Skin epidermis (tissue), 12 donors: ENCODE measurements around the gene TCEA2.
"Not testable (repeated sequence)": the region's sequence is repeated elsewhere in the genome, so short reads cannot be mapped to it uniquely, and the experiment has no call there.

Experiments used
- H3K27ac ChIP-seq, 21 experiments: fragments of 200-600 bp; sonication (generic) in 11 of 21; one replicate each; pipeline ENCODE4 v1.5.0; 2020; ENCODE audit warnings: mild to moderate bottlenecking in 3 of 21, inconsistent platforms in 2 of 21, moderate library complexity in 2 of 21
- H3K4me3 ChIP-seq, 7 experiments: fragments of 200-600 bp; sonication (generic) in 2 of 7; one replicate each; pipeline ENCODE4 v1.5.0; 2020; ENCODE audit warnings: inconsistent platforms in 2 of 7, mild to moderate bottlenecking in 2 of 7, moderate library complexity in 1 of 7

The TCEA2 gene

DNA sequence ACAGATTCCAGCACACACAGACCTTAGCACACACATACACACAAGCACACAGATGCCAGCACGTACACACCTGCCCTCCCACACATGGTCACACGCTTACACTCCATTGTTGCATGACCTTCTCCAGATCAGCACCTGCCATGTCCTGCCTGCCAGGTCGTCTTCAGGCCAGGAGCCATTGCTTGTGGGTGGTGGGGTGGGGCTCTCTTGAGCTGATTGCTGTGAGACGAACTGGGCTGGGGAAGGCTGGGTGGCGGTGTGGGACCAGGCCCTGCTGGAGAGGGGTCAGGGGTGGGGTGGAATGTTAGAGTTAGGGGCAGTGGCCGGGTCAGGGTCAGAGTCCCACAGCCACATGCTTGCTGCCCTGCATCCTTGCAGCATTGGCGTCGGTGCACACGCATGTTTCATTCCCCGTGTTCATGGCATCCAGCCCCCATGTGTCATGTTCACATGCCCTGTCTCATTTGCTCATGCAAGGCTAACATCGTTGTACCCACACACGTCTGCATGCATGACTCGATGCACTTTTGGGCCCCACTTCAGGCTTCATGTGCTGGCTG is 50.9 kb downstream of the TCEA2 start:
- H3K4me3 ChIP-seq = no peak overlapping the region
- H3K27ac ChIP-seq = no peak overlapping the region

GRCh38 chr20:64114356-64114971 is 51.5 kb downstream of the TCEA2 start:
- H3K4me3 ChIP-seq = no peak overlapping the region
- H3K27ac ChIP-seq = no peak overlapping the region

DNA sequence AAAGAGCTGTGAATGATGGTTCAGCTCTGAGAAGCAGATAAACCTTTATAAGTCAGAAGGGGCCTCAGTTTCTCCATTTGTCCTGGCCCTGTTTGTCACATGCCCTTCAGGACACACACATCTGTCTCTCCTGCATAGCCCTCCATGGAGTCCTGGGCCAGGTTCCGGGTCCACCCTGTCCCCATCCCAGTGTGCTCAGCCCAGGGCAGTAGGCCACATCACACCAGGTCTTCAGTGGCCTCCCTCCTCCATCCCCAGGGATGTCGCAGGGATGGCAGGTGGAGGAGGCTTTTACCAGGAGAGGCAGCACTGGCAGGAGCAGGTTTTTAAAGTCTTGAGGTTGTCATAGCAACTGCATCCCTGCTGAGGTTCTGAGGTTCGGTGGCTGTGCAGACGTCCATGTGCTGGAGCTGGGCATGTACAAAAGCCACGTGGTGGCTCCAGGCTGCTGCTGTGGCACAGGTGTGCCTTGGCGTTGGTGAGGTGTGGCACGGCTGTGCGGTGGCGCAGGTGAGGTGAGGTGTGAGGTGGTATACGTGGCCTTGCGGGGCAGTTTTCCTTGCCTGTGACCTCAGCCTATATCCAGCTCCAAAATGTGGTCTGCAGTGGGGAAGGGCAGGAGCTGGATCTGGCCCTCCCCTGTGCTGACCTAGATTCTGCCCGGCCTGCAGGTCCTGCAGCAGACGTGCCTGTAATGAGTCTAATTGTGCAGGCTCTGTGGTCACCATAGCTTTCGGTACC is 52.3 kb downstream of the TCEA2 start:
- H3K27ac ChIP-seq = no peak overlapping the region
- H3K4me3 ChIP-seq = no peak overlapping the region

GRCh38 chr20:64116016-64116415 is 53.0 kb downstream of the TCEA2 start:
- no peak overlapping the region for H3K27ac ChIP-seq
- no peak overlapping the region for H3K4me3 ChIP-seq

DNA sequence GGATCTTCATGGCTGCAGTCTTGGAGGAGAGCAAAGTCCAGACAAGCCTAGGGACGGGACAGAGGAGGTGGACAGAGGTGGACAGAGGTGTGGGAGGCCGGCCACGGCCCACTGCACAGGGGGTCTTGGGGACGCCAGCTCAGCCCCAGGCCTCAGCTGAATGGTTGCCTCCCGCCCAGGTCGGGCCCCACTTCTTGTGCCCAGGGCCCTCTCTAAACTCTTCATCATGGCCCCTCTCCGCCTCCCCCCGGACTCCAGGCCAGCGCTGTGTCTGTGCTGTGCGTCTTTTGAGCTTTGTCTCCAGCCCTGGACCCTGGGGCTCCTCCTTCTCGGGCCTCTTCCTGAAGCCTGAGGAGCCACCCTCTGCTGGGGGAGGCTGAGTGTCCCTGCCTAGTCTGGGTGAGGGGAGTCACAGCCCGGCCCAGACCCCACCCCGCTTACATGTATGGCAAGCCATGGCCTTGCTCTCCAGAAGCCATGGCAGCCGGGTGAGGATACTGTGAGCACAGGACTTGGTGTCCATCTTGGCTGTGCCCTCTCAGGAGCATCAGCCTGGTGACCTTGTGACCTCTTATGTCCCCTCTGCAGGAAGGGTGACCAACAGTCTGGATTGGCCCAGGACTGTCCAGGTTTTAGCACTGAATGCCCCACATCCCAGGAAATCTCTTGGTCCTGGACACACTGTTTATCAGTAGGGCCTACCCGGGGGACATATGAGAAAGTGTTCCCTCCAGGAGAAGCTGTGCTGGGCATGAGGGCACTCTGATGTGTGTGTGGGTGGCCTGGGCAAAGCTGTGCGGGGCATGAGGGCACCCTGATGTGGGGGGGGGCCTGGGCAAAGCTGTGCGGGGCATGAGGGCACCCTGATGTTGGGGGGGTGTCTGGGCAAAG is 53.8 kb downstream of the TCEA2 start:
- H3K27ac ChIP-seq = no peak overlapping the region
- no peak overlapping the region for H3K4me3 ChIP-seq

GRCh38 chr20:64117432-64117777 is 54.4 kb downstream of the TCEA2 start:
- H3K4me3 ChIP-seq, H3K27ac ChIP-seq: not testable (repeated sequence)

- Histone ChIP-seq H3K27ac (no peak overlapping the region), H3K4me3 (no peak overlapping the region)
Measured at GRCh38 chr20:64119301-64119680, 56.3 kb downstream of the TCEA2 start.

DNA sequence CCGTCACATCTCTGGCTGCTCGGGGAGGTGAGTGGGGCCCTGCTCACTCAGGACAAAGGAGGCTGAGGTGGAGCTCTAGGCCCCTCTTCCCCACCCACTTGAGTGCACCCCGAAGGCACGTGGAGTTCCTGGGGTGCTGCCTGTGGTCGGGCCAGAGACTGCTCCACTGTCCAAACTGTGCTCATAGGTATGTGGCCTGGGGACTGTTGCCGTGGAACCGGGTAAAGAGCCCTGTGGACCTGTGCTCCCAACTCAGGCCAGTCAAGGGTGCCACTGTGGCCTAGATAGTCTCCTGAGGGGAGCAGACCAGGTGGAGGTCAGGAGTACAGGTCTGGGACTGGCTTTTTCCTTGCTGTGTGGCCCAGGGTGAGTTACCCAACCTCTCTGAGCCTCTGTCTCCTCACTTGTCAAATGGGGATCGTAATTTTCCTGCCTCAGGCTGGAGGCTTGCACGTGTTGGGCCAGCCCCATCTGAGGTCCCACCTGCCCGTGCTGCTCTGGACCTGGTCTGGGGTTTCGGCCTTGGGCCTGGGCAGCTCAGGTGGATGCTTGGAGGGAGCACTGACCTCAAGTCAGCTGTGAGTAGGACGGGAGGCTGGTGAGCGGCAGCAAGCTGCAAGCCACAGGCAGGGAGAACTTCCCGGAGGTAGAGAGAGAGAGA is 56.8 kb downstream of the TCEA2 start:
- Histone ChIP-seq H3K4me3 (peak overlapping the region in 1 of 7 experiments; percentile 16), H3K27ac (peak overlapping the region in 1 of 21 experiments; percentile 23)

DNA sequence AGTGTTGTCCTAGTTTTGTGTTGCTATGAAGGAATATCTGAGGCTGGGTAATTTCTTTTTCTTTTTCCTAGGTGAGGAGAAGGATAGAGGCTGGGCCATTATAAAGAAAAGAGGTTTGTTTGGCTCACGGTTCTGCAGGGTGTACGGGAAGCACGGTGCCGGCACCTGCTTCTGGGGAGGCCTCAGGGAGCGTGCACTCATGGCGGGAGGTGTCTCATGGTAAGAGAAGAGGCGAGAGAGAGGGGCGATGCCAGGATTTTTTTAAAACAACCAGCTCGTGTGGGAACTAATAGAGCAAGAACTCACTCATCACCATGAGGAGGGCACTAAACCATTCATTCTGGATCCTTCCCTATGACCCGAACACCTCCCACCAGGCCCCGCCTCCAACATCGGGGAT is 58.6 kb downstream of the TCEA2 start:
- H3K4me3 ChIP-seq = no peak overlapping the region
- no peak overlapping the region for H3K27ac ChIP-seq
